HG03097 (cell line): Measurements from ENCODE around the gene GMCL2.

Experiments used
- ATAC-seq: cut with Tn5 transposase; IDR thresholded peaks from one replicate; pipeline ENCODE4 v1.9.1; 2021; ENCODE audit not compliant: unreplicated experiment, low FRiP score

GMCL2 gene

DNA sequence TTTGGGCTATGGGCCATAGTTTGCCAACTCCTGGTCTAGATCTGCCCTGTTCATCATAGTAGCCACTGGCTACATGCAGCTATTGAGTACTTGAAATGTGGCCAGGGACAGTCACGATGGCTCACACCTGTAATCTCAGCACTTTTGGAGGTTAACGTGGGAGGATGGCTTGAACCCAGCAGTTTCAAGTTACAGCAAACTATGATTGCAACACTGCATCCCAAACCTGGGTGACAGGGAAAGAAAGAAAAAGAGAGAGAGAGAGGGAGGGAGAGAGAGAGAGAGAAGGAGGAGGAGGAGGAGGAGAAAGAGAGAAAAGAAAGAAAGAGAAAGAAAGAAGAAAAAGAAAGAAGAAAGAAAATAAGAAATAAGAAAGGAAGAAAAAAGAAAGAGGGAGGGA, 5.1 kb upstream of the GMCL2 start:
- ATAC-seq: no peak

DNA sequence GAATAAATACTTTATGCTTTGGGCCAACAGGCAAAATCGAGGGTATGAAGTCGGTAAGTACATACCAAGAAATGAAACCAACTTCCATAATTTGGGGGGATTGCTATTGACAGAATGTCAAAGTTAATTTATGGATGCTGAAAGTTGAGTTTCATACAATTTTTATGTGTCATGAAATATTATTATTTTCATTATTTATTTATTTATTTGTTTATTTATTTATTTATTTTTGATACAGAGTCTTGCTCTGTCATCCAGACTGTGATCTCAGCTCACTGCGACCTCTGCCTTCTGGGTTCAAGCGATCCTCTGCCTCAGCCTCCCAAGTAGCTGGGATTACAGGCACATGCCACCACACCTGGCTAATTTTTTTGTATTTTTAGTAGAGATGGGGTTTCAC, 4.5 kb upstream of the GMCL2 start:
- no peak for ATAC-seq

DNA sequence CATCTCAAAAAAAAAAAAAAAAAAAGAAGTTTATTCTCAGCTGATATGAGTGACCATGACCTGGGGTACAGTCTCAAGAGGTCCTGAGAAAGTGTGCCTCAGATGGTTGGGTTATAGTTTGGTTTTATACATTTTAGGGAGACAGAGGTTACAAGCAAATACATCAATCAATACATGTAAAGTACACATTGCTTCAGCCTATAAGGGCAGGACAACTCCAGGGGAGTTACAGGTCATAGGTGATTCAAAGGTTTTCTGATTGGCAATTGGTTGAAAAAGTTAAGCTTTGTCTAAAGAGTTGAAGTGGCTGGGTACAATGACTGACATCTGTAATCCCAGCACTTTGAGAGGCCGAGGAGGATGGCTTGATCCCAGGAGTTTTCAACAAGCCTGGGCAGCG, 2.3 kb upstream of the GMCL2 start:
- ATAC-seq: no peak

DNA sequence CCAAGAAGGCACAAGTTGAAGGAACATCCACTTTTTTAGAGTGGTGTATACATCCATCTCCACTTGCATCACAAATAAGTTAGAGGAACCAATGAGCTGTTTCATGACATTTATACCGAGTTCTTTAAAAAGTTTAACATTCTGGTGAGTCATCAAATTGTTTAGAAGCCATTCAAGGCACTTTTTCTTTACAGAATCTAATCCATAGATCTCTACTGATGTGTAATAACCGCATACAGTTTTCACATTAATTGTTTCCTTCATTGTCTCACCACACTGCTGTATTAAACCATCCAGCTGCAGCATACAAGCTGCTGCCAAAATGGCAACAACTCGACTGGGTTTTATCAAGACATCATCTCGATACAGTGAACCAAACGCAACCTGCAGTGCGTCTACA, 744 bp downstream of the GMCL2 start:
- no peak for ATAC-seq

DNA sequence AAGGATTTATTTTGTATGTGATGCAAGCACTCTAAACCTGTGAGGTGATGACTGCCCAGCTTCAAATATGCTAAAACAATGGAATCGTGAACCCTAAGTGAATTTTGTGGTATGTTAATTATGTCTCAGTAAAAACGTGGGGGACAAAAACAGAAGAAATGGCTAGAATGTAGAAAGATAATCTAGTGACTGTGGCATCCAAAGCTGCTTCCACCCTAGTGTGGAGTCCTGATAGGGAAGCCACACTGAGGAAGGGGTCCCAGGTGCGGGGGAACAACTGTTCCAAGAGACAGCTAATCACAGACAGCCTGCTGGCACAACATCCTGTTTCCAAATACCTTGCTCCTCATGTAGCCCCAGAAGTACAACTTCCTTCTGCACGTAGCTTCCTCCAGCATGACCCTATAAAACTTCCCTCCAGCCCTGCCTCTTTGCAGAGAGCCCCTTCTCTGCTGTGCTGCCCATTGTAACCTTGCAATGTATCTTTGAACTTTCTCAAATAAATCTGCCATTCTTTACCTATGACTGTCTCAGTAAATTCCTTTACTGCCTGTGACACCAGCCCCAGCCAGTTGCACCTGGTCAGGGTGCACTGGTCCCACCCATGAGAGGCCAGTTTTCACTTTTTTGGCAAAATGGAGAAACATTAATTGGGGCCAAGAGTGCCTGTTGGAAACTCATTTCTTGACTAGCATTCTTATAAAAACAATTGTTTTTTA, 4.9 kb downstream of the GMCL2 start:
- no peak for ATAC-seq

DNA sequence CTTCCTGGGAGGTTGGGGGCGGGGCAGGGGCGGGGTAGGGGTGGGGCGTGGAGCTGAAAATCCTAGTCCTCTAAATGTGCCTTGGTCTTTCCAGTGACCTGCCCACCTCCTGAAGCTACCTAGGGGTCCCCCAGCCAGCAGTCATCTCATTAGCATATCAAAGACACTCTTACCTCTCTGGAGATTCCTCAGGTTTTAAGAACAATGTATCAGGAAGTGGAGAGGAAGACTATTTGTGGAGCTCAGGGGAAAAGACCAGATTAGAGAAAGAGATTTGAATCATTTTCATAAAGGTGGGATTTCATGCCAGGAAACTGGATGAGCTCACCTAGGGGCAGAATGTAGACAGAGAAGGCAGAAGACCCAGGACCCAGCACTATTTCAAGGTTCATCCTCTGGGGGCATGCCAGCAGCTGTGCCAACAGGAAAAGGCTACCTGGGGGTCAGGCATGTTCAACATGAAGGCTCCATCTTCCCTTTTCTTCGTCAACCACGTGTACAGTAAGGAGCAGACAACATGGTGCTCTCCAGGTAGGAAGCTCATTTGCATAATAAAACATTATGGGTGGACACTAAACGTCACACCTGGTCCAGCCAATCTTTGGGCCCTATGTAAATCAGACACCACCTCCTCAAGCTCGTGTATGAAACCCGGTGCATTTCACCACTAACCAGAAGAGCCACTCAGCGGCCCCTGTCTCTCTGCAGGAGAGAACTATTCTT, 6.9 kb downstream of the GMCL2 start:
- no peak for ATAC-seq

DNA sequence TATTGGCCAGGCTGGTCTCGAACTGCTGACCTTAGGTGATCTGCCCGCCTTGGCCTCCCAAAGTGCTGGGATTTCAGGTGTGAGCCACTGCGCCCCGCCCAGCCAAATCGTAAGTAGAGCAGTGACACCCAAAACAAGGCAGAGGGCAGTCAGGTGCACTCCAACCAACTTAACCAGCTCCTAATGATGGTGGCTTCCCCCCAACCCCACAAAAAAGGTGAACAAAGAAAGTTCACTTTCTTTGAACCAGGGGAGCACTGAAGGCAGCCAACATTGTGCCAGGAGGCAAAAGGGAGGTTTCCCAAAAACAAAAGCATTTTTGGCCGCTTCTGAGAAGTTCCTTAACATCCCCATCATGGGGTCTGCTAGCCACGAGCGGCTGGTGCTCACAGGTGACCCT, 9.6 kb downstream of the GMCL2 start:
- ATAC-seq: no peak

DNA sequence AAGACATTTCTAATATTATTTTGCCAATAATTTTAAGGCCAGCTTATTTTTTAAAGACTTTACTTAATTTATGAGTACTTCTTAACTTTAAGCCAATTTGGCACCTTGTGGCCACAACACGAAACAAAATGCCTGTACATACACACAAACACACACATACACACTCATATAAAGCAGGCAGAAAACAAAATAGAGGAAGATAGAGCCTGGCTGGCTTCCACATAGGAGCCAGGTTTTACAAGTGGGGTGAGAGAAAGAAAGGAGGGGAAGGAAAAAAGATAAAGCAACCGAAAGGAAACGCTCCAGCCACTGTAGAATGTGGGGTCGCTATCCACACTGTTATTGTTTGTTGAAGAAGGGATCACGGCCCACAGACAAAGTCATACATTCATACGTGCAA, 10.4 kb downstream of the GMCL2 start:
- ATAC-seq: no peak

DNA sequence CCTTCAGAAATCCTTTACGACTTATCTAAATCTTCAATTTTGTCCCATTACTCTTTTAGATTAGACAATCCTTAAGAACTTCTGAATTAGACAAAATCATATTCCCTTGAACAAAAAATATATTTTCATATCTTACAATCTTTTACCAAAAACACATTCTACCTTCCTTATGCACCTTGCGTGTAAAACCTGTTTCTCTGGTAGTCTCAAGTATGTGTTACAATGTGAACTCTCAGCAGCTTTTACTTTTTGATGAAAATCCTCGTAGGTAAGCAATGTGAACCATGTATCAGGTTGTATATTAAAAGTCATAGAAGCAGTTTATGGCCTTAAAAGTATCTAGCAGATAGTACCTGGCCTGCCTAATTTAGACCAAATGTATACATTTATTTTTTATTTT, 12.7 kb downstream of the GMCL2 start:
- no peak for ATAC-seq

DNA sequence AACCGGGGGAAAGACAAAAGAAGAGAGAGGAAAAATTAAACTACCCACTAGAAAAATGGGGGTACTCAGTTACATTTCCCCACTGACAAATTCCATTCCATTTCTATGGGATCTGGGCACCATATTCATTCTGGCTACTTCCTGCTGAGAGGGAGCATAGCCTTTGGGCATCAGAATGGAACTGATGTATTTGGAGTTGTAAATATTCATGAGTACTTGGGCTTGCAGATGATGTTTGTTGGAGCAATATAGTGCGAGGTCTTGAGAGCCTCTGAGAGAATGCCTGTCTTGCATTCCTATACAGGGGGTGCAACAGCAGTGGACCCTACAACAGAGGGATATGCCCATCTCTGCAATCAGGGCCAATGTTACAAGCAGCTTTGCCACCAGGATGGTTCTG, 16.7 kb downstream of the GMCL2 start:
- no peak for ATAC-seq

DNA sequence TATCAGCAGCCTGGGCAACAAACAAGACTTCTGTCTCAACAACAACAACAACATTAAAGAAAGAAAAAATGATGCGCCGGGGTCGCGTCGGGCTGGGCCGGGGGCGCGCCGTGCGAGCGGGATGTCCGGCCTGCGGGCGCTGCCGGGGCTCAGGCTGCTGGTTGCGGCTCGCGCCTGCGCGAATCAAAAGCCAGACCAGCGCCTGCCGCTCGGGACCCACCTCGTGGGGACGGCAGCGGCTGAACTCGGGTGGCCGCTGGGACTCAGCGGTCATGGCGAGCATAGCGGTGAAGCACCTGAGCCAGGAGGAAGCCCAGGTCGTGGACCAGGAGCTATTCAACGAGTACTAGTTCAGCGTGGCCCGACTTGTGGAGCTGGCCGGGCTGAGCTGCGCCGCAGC, 21.6 kb downstream of the GMCL2 start:
- ATAC-seq: no peak

DNA sequence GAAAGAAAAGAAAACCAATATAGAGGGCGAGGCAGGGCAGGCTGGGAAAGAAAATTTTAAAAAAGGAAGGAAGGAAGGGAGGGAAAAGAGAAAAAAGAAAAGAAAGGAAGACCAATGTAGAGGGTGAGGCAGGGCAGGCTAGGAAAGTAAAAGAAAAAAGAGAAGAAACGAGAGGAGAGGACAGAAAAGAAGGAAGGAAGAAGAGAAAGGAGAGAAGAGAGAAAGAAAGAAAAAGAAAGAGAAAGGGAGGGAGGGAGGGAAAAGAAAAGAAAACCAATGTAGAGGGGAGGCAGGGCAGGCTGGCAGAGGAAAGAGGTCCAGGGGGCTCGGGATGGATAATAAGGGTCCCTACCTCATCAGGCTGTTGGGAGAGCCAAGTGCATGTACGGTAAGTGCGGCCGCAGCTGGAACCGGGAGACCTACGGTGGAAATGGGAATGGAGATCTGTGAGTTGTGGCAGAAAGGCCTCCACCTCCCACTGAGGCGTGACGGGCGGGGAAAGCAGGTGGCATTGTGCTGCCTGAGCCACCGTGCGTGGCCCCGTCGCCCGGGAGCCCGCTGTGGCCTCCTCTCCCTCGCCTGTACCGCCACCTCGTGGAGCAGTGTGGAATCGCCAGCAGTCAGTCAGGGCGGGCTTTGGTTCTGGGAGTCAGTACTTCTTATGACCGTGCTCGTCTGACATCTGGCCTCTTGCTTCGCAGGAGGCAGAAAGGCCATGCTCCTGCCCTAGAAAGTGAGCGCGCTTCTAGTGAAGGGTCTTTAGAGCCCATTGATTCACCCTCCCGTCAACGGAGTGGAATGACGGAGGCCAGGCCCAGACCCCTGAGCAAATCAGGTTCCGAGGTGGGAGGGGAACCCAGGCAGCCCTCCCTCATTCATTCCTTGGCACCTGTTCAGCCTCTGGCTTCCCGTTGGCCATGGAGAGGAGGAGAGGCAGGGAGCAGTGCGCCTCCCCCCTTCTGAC, 23.1 kb downstream of the GMCL2 start:
- peak; percentile 92 for ATAC-seq

DNA sequence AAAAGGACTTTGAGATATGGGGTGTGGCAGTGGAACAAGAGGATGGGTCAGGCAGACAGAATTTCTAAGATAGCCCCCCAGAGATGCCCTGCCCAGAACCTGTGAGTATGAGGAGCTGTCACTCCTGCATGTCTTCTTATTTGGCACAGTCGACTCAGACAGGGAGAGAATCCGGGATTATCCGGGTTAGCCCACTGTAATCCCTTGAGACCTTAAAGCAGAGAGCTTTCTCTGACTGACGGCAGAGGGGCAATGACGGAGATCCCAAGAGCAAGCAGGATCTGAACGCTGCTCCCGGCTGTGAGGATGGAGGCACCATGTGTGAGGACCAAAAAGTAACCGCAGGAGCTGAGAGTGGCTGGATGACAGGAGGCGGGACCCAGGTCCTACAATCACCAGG, 24.7 kb downstream of the GMCL2 start:
- no peak for ATAC-seq

DNA sequence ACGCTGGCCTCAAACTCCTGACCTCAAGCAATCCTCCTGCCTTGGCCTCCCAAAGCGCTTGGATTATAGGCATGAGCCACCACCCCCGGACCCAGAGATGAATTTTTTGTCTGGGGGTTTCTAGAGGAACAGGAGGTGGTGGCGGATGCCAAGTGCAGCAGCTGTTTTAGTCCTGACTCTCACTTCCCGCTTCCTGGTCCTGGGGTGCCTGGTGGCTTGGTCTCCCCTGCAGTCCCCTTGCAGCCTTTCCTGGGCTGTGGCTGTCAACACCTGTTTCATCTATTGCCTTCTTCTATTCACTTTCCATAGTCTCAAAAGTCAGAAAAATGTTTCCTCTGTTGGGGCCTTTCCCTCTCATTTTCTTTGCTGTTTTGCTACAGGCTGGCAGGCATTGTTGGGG, 27.0 kb downstream of the GMCL2 start:
- ATAC-seq: no peak

DNA sequence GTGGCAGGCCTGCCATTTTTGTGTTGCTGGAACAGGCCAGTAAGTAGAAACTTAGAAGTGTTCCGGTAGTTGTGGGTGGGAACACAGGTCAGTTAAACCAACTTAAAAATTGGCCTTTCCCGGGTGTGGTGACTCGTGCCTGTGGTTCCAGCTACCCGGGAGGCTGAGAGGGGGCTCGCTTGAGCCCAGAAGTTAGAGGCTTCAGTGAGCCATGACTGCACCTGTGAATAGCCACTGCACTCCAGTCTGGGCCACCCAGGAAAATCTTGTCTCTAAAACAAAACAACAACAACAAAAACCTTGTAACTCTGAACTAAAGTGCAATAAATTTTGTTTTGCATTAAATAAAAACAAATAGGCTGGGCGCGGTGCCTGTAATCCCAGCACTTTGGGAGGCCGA, 32.1 kb downstream of the GMCL2 start:
- no peak for ATAC-seq

DNA sequence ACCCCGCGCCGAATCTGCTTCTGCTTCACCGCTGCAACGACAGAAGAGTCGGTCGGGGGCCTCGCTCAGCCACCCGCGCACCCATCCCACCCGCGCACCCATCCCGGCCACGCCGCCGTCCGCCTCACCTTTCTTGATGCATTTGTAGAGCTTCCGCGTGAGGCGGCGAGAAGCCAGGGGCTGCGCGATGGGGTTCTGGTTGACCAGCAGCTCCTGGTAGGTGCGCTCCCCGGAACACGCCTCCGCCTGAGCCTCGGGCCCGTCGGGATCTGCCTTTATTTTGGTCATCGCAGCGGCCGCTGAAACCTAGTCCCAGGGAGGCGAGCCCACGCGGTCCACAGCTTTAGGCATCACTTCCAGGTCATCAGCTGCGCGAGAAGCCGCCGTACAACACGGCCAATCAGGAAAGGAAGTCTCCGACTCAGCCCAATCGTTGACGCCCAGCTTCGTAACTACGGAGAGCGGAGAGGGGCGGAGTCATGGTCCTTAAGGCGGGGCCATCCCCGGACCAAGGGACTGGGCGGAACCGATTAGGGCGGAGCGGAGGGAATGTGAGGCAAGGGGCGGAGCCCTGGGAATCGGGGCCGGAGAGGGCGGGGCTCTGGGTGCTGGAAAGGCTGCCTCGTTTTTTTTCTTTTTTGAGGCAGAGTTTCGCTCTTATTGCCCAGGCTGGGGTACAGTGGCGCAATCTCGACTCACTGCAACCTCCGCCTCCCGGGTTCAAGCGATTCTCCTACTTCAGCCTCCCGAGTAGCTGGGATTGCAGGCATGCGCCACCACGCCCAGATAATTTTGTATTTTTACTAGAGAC, 33.4 kb downstream of the GMCL2 start, which contains the start of gene NHP2:
Gene NHP2, minus strand, starts transcription at position 356 of the 811 bp plus-strand sequence. Its CDS starts 68 bp downstream, at position 288.
- ATAC-seq: peak; percentile 92

DNA sequence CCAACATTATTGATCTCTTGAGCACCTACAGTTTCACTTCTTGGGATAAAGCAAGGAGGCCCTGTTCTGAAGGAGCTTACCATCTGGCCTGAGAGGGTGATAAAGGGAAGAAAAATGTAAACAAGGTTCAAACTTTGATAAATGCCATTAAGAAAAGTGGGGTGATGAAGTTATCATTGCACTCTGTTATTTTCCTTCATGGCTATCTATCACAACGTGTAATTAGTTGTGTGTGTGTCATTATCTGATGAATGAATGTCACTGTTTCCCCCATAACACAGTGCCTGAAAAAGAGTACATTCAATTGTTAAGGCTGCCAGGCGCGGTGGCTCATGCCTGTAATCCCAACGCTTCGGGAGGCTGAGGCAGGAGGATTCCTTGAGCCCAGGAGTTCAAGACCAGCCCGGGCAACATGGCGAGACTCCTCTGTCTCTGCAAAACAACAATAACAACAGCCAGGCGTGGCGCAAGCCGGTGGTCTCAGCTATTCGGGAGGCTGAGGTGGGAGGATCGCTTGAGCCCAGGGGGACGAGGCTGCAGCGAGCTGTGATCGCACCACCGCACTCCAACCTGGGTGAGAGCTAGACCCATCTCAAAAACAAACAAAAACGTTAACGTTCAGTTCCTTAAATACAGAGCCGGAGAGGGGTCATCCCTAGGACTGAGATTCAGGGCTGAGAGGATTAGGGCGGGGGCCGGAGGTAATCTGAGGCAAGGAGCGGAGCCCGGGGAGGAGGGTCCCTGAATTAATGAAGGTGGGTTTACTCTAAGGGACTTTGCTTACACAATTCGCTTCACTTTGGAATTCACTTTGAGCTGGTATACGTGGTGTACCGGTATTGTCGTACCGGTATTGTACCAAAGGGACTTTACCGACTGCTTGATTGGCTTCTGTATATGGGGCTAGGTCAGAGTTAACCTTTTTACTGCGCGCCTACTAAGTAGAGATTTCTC, 34.4 kb downstream of the GMCL2 start:
- ATAC-seq: no peak

DNA sequence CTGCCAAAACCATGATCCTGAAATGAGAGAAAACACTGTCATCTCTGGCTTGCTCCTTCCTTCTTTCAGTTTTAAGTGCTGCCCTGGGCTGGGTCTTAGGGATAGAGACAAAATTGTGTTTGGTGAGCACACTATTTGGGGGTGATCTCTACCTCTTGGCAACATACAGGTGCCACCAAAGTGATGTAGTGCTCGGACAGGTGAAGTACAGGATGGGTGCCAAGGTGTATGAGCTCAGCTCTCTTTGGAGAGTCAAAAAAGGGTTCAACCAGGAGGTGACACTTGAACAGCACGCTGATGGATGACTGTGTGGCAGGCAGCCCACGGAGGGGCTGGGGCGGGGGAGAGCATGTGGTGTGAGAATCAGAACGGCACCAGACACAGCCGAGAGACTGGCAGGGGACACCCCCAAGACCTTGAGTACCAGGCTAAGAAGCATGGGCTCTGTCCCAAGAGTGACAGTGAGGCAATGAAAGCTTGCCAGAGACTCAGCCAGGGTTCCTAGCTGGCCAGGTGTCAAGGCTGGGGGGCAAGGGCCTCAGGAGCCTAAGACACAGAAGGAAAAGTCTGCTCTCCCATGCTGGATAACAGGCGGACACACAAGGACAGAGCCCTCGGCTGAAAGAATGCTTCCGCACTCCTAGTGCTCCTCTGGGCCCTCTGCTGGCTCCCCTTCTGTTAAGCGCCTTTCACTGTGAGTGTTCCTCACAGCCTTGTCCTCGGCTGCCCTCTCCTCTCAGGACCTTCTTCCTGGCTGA, 36.0 kb downstream of the GMCL2 start:
- no peak for ATAC-seq
